Measurements from ENCODE around the gene GNB1. TPM values are rescaled to one million over a fixed set of nuclear protein-coding genes. Genes with fewer than 3 reads are reported as not detected.

Gene GNB1
- total and polyA plus RNA-seq, 8 donors: 42.3 to 160 (median 86.8) TPM

GRCh38 chr1:1877865-1878436 is 12.9 kb downstream of the GNB1 start:
- intact Hi-C loops (cut with DNase I): no loop called here
- DNase-seq: peak in 1 of 6 donors; percentile 3
- H3K36me3 ChIP-seq: no peaks in the 10 kb centered on the region
- WGBS, 2 donors: 85 to 90% methylated on average over 5 of the region's 5 CpGs
- no peak for TF ChIP-seq CTCF (IDR thresholded peaks at IDR 0.05)
- ATAC-seq: no peak
- H3K27me3 ChIP-seq: no peaks in the 10 kb centered on the region
- no peak overlapping the region for H3K27ac ChIP-seq
- peaks cover 8 to 13% (median 8%) of the 10 kb centered on the region in 3 donors for H3K4me1 ChIP-seq
- no peaks in the 10 kb centered on the region for H3K9me3 ChIP-seq
- H3K4me3 ChIP-seq: no peak overlapping the region
- FAIRE-seq: no peak

- intact Hi-C loops (cut with DNase I): no loop called here
- peaks cover 8 to 9% (median 8%) of the 10 kb centered on the region in 3 donors for H3K4me1 ChIP-seq
- H3K27me3 ChIP-seq: no peaks in the 10 kb centered on the region
- peak in 1 of 6 donors; percentile 4 for DNase-seq
- TF ChIP-seq CTCF (IDR thresholded peaks at IDR 0.05): no peak
- H3K9me3 ChIP-seq: no peaks in the 10 kb centered on the region
- no peaks in the 10 kb centered on the region for H3K36me3 ChIP-seq
- WGBS, 2 donors: 86 to 88% methylated on average over 11 of the region's 11 CpGs
- ATAC-seq: no peak
- FAIRE-seq: no peak
- no peak overlapping the region for H3K4me3 ChIP-seq
- H3K27ac ChIP-seq: no peak overlapping the region
These were observed 14.5 kb downstream of the GNB1 start for GRCh38 chr1:1876335-1876930.

GRCh38 chr1:1875932-1876331 is 15.0 kb downstream of the GNB1 start:
- no peaks in the 10 kb centered on the region for H3K27me3 ChIP-seq
- no peak for TF ChIP-seq CTCF (IDR thresholded peaks at IDR 0.05)
- FAIRE-seq (no peak), ATAC-seq (no peak), DNase-seq (peak in 1 of 6 donors; percentile 3)
- WGBS, 2 donors: 96 to 100% methylated on average over 1 of the region's 1 CpG
- peaks cover 4 to 7% (median 5%) of the 10 kb centered on the region in 3 donors for H3K4me1 ChIP-seq
- H3K9me3 ChIP-seq: no peaks in the 10 kb centered on the region
- intact Hi-C loops (cut with DNase I): no loop called here
- no peak overlapping the region for H3K27ac ChIP-seq
- H3K4me3 ChIP-seq: no peak overlapping the region
- H3K36me3 ChIP-seq: no peaks in the 10 kb centered on the region

GRCh38 chr1:1874901-1875300 is 16.0 kb downstream of the GNB1 start:
- Histone ChIP-seq H3K4me1 (no peaks in the 10 kb centered on the region), H3K36me3 (no peaks in the 10 kb centered on the region)

More at GRCh38 chr1:1874901-1875300, 16.0 kb downstream of the GNB1 start:
- ATAC-seq (no peak), DNase-seq (peak in 1 of 6 donors; percentile 11), FAIRE-seq (no peak)
- intact Hi-C loops (cut with DNase I): no loop called here
- H3K9me3 ChIP-seq: no peaks in the 10 kb centered on the region
- WGBS, 2 donors: 95 to 98% methylated on average over 7 of the region's 7 CpGs
- TF ChIP-seq CTCF (IDR thresholded peaks at IDR 0.05): no peak
- H3K27ac ChIP-seq: no peak overlapping the region
- H3K27me3 ChIP-seq: no peaks in the 10 kb centered on the region
- no peak overlapping the region for H3K4me3 ChIP-seq

Data from pancreas (tissue), 10 donors.